GM21423 (cell line): ENCODE measurements around the gene RRAGB.
A peak's percentile ranks its signal among the peaks of the same experiment; 100 is the strongest.
"Not testable (repeated sequence)": the region's sequence is repeated elsewhere in the genome, so short reads cannot be mapped to it uniquely, and the experiment has no call there.

ENCODE experiments used
- ATAC-seq: cut with Tn5 transposase; IDR thresholded peaks from one replicate; pipeline ENCODE4 v1.9.1; 2021; ENCODE audit warnings: mild to moderate bottlenecking, moderate library complexity; ENCODE audit not compliant: unreplicated experiment

RRAGB gene, protein sequence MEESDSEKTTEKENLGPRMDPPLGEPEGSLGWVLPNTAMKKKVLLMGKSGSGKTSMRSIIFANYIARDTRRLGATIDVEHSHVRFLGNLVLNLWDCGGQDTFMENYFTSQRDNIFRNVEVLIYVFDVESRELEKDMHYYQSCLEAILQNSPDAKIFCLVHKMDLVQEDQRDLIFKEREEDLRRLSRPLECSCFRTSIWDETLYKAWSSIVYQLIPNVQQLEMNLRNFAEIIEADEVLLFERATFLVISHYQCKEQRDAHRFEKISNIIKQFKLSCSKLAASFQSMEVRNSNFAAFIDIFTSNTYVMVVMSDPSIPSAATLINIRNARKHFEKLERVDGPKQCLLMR

DNA sequence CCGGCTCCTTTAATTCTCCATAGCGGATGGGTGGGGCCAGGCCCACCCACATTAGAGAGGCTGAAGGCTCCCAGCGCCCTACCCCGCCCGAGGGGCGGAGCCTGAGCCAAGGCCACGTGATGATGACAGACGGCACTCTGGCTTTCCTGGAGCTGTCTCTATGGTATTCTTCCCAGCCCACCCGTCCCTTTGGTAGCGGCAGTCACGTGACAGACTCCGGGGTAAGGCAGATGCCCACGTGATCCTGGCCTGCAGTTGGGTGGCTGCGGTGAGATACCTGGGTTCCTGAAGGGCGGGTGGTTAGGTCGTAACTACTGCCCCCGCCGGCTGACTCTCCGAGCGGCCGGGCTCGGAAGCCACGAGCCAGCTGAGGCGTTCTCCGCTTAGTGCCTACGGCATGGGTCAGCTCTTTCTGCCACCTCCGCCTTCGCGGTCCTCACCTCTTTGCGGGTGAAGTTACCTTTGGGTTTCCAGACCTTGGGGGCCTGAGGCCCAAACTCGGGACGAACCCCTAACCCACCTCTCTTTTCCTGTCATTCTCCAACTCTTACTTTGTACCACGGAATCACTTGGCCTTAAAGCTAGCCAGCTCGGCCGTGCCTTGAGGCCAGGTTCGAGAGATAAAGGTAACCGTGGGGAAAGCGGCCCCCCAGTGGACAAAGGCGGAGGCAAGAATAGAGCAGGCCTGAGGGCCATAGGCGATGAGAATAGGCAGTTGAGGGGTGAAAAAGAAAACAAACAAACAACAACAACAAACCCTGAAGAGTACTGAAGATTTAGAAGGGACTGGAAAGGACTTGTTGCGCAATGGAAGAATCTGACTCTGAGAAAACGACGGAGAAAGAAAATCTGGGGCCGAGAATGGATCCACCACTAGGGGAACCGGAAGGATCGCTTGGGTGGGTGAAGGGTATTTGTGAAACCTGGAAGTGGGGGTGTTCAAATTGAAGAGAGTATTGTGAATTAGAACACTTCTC lies at the start of gene RRAGB:
TSS of gene RRAGB (plus strand) at position 229 of the 977 bp plus-strand sequence. CDS start at position 808, 579 bp downstream.
- ATAC-seq: peak; percentile 96

DNA sequence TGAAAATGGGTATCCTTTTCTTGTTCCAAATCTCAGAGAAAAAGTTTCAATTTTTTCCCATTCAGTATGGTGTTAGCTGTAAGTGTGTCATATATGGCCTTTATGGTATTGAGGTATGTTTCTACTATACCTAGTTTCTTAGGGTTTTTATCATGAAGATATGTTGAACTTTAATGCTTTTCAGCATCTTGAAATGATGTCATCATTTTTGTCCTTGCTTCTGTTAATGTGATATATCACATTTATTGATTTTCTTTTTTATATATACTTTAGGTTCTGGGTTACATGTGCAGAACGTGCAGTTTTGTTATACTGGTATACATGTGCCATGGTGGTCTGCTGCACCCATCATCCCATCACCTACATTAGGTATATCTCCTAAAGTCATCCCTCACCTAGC lies 49.5 kb upstream of the RRAGB start:
- ATAC-seq: no peak

DNA sequence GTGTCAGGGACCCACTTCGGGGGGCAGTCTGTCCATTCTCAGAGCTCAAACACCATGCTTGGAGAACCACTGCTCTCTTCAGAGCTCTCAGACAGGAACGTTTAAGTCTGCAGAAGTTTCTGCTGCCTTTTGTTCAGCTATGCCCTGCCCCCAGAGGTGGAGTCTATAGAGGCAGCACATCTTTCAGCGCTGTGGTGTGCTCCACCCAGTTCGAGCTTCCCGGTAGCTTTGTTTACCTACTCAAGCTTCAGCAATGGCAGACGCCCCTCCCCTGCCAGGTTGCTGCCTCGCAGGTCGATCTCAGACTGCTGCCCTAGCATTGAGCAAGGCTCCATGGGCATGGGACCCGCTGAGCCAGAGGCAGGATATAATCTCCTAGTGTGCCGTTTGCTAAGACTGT lies 29.0 kb upstream of the RRAGB start:
- not testable (repeated sequence) for ATAC-seq

GRCh38 chrX:55695227-55696018 lies 22.1 kb upstream of the RRAGB start:
- no peak for ATAC-seq

GRCh38 chrX:55697381-55697780 lies 20.2 kb upstream of the RRAGB start:
- no peak for ATAC-seq

GRCh38 chrX:55702671-55703070 lies 14.9 kb upstream of the RRAGB start:
- ATAC-seq: no peak

GRCh38 chrX:55703436-55703835 lies 14.1 kb upstream of the RRAGB start:
- not testable (repeated sequence) for ATAC-seq

- ATAC-seq: not testable (repeated sequence)
These were observed 12.5 kb upstream of the RRAGB start for GRCh38 chrX:55705066-55705465.

- ATAC-seq: no peak
These were observed 7.8 kb upstream of the RRAGB start for GRCh38 chrX:55709735-55710134.

- ATAC-seq: no peak
These were observed 6.8 kb upstream of the RRAGB start for GRCh38 chrX:55710701-55711100.

- no peak for ATAC-seq
These were observed 3.9 kb upstream of the RRAGB start for GRCh38 chrX:55713631-55714030.

DNA sequence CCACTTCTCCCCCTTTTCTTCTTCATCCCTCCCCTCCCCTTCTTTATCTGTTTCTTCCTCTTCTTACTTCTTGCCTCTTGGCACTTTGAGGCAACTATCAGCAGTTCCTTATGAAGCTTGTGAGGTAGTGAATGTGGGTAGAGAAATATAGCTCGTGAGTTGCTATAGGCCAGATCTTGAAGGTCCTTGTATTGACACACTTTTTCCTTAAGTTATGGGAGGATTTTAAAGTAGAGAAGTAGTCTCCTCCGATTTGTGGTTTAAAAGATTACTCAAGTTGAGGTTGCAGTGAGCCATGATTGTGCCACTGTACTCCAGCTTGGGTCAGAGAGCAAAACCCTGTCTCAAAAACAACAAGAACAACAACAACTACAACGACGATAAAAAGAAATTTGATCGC lies 3.4 kb upstream of the RRAGB start:
- no peak for ATAC-seq

DNA sequence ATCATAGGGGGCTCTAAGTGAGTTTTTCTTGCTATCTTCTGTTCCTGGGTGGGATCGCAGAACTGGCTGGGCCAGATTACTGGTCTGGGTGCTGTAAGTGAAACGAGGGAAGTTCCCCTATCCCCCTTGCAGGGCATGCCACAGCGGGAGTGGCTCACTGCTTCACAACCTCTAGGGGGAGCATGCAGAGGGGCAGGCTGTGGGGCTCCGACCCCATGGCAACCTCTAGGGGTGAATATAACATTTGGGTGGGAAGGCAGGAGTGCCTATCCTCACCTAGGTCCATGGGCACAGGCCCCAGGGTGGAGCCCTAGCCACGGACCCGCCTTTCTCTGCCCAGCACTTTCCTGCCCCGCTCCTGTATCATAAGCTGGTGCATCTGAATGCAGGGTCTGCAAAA lies 1.7 kb upstream of the RRAGB start:
- ATAC-seq: no peak

DNA sequence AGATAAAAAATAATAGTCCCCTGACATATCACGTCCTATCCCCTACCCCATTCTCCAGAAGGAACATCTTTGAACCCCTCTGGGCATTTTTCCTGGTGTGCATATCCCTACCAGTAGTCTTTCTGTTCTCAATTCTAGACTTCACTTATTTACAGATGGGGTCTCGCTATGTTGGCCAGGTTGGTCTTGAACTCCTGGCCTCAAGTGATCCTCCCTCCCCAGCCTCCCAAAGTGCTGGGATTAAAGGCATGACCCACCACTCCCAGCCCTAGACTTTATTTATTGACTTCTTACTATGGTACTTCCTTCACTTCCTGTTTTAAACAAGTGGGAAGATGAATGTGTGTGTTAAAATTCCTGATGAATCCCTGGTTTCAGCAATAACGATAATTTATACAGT lies 612 bp upstream of the RRAGB start:
- ATAC-seq: no peak

DNA sequence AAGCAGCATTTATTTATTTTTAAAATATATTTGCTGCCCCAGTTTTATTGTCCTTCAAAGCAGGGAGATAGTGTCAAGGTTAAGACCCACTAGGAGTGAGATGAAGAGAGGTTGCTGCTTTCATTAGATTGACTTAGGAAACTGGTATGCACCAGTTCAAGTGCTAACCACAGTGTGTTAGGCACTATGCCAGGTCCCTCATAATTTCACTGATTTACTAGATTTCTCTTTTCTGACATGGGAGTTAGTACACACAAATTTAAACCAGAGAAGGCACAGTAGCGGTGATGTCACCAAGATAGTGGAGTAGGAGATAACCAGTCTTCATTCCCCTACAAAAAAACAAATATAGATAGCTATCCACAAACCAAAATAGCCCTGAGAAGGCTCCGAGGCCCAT lies 14.3 kb downstream of the RRAGB start:
- no peak for ATAC-seq

DNA sequence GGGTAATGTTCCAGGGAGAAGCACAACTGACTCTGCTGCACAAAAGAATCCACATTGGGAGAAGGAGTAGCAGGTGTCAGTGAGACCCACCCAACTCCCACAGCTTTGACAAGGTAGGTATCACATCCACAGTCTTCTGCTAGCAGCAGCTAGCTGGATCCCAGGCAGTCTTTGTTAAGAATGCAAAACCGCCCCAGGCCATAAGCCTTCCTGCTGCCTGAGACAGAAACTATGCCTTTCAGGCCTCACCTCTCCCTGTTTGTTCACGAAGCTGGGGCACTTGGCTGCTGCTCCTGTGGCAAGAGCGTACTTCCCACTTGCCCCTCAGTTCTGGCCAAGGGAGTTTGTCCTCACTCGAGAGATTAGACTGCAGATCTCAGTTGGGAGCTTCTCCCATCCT lies 21.4 kb downstream of the RRAGB start:
- ATAC-seq: no peak

- ATAC-seq: no peak
These were observed 25.1 kb downstream of the RRAGB start for GRCh38 chrX:55742649-55743048.

DNA sequence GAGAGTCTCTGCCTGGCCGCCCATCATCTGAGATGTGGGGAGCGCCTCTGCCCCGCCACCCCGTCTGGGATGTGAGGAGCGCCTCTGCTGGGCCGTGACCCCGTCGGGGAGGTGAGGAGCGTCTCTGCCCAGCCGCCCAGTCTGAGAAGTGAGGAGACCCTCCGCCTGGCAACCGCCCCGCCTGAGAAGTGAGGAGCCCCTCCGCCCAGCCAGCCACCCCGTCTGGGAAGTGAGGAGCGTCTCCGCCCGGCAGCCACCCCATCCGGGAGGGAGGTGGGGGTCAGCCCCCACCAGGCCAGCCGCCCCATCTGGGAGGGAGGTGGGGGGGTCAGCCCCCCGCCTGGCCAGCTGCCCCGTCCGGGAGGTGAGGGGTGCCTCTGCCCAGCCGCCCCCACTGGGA lies 30.9 kb downstream of the RRAGB start:
- ATAC-seq: not testable (repeated sequence)

DNA sequence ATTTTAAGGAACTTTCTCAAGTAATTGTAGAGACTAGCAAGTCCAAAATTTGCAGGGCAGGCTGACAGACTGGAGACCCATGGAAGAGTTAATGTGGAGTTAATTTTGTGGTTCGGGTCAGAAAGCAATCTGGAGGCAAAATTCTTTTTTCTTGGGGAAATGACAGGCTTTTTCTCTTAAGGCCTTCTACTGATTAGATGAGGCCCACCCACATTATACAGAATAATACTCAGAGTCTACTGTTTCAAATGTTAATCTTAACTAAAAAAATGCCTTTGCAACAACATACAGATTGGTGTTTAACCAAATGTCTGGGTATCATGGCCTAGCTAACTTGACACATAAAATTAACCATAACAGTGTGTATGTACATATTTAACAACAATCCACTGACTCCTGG lies 32.7 kb downstream of the RRAGB start:
- ATAC-seq: no peak

DNA sequence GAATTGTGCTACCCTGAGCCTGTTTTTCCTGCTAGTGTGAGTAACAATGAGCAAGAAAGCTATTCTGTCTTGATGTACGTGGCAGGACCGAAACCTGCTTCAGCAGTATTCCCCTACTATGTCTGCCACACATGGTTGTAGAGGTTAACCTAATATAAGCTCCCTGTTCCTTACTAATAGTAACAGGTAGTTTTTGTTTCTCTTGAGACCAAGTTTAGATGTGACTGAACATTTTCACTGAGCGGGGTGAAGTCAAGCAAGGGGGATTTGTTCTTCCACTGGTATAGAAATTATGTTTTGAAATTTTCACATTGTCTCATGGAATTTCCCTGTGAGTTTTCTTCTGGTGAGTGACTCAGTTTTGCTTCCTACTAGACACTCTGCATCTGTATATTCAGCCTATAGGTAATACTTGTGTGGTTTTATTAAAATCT lies 37.3 kb downstream of the RRAGB start:
- peak; percentile 95 for ATAC-seq

DNA sequence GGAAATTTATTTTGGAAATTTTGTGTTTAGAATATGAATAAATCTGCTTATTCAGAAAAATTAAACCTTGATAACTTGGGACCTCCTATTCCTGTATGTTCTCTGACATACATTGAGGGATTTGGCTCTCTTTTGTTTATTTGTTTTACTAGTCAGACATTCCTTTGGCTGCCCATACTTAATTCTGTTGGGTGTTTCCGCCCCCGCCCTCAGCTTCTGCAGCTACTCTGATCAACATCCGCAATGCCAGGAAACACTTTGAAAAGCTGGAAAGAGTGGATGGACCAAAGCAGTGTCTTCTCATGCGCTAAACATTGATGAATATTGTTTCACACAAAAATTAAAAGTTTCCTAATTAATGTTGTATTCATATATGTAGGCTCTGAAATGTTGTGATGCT lies 40.5 kb downstream of the RRAGB start:
- no peak for ATAC-seq
